Stimulated activated CD8-positive, alpha-beta memory T cell treated with anti-CD3 and anti-CD28 coated beads, Interleukin-7, amount 100 ng/mL, for 1 hour (primary cell): ENCODE measurements around the gene OTULIN.

ENCODE experiments used
- DNase-seq, 2 donors: peaks; one replicate each; pipeline ENCODE4 v3.0.0-alpha.2; 2020; ENCODE audit warnings: low read depth in 2 of 2

OTULIN gene

DNA sequence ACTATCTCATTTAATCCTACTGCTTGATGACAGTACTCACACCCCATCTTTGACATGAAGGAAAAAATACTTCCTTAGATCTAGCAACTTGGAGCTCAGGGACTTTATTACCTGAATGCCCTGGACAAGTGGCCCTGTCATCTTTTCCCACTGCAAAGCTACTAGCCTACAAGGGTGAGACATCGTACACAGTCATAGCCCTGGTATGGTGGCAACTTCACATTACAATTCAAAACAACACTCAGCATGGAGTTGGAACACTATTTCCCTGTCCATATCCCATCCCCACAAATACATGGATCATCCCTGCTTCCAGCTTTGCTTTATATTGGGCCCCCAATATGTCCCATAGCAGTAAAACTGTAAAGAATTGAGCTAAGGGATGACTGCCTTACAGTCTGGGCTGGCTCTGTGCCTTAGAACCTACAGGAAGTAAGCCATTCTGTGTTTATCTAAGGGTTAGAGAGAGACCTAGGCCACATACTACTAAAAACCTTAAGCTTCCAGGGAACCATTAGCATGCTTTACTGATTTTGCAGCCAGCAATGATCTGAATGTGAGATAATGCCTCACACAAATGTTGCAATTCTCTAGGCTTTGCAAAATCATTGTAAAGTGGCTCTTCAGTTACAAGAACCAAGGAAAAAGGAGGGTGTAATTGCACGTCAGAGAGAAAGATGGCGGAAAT, 55.9 kb downstream of the OTULIN start:
- DNase-seq, result no peak

DNA sequence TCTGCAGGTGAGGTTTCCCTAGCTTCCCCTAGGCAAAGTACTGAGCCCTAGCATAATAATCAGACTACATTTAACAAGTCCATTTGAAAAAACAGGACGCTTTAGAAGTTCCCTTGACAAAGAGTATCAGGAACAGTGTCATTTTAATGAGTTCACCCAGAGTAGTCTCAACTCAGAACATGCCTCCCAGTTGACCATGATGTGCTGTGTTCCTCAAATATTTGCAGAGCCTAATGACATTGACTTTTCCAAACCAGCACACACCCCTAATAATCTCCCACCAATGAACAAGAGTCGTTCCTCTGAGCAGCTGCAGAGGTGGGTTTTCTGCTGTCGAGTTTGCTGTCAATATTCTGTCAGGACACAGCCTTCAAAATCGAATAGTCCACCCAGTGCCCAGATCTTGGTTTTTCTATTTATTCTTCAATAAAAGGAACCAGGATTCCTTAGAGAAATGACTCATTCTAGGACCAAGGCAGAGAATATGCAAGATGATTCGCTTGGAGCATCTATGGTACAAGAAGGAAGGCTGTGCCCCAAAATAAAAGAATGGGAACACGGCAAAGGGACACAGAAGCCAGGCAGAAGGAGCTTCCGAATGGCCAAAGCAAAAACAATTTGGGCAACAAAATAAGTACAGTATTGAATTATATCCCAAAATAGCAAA, 57.6 kb downstream of the OTULIN start:
- DNase-seq, result no peak

DNA sequence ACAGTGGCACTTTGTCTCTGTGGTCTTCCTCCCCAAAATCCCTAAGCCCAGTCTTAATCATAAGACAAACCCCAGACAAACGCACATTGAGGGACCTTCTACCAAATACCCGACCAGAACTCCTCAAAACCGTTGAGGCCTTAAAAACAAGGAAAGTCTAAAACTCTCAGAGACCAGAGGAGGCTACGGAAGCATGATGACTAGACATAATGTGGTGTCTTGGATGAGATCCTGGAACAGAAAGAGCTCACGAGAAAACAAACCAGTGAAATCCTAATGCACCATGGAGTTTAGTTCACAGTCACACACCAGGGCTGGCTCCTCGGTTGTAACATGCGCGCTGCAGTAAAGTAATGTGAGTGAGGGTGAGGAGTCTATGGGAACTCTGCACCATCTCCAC, 58.4 kb downstream of the OTULIN start:
- DNase-seq, result no peak

DNA sequence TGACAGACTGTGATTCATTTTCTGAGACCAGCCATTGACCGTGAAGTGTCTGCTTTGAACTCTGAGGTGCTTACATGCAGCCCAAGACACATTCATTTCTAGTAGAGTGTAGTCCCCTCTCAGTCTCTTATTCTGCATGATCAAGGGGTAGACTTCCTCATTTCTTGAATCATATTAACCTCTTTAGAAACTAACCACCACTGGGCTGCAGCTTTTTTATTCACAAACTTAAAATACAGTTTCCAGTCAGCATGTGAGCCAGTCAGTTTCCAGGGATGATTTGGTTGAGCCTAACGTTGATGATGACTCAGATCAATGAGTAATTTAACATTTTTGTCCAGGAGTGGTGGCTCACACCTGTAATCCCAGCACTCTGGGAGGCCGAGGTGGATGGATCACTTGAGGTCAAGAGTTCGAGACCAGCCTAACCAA, 59.2 kb downstream of the OTULIN start:
- DNase-seq, result no peak

DNA sequence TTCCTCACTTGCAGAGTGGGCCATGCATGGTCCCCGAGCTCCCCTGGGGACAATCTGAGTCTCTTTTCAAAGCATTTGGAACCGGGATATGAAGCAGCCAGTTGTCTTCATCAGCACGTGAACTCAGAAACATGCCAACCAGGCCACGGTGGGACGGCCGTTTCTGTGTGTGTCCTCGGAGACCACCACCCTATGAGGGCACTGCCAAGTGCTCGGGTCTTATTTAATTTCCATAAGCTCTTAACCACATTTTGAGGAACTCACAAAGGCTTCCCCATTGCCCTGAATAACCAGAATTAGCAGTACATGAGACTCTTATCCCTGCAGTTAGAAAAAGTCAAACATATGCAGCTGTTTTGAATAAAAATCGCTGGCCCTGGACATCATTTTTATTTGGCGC, 60.1 kb downstream of the OTULIN start:
- no peak for DNase-seq

DNA sequence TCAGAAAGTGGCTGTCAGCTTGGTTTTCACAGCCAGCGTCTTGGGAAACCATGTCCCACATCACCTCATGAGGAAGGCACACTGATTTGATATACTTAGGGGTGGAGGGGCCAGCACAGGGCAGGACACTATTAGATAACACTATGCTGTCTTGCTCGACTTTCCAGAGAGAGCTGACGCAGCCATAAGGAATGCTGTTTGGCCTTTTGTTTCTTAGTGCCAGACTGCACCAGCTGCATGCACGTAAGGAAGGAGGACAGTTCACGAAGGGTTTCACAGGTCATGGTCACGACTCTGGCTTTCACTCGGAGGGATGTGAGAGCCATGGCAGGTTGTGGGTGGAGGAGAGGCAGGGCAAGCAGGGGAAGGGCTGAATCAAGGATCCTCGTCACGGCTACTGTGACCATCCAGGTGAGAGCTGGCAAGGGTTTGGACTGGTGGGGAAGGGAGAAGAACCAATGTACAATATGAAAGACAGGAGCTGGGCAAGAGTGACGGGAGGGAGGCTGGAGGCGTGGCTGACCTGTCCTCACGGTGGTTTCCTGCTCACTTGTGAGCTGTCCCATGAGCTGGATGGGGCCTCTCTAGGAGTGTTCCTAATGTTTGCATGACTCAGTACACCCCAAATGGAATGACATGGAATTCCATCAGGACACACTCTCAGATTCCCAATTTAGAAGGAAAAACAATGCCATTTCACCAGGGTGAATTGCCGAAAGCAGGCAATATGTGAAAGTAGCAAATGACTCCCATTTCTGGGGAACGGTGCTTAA, 61.7 kb downstream of the OTULIN start:
- DNase-seq, result no peak

DNA sequence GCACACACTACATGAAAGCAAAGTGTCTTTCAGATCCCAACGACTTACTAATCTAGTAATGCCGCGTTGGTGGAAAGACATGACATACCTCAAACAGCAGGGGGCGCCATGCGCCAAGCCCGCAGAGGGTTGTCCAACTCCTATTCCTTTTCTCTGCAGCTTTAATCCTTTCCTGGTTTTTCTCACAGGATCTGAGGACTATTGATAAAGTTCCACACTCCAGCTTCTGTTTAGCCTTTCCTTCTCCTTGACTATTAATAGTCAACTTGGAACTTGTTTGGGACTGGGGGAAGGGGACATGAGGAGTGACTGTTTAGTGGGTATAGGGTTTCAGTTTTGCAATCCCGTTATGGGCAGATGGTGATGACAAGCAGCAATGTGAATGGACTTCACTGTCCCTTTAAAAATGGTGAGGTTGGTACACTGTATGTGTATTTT, 62.9 kb downstream of the OTULIN start:
- peak; percentile 34 to 57 for DNase-seq

DNA sequence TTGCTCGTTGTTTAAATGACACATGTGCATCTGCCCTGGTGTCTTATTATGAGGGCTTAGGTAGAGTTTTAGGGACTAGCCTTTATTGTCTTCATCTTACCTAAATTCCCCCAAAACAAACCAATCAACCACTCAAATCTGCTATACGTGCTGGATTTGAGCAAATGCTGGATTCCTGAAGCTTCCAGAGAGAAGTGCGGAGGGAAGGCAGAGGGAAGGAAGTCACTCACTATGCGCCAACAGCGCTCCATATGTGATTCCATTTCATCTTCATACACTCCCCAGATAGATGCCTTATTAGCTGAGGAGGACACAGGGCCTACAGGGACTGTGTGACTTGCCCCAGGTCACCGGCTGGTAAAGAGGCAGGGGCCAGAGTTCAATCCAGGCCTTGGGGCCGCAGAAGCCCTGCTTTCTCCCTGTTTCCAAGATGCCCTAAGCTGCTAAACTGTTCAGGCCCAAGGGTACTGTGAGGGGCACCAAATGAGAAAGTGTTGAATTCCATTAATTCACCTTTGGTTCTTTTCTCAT, 63.5 kb downstream of the OTULIN start:
- no peak for DNase-seq

DNA sequence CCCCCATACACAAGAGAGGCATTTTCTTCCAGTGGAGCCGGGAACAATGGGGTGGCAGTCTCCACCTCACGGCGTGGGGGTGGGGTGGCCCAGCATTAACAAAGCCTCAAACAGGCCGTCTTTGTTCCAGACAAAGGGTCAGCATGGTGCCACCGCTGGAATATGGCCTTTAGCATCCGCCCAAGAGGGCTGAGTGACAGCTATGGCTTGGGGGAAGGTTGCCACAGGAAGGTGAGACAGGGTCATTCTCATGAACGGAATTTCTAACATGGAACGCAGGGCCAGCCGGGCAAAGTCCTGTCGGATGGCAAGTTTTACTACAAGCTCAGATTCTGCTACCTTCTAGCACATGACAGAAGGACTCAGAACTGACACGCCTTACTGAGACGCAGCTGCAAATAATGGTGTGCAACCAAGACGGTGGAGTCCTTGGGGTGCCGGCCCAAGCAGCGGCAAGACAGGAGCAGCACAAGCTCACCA, 64.0 kb downstream of the OTULIN start:
- no peak for DNase-seq

DNA sequence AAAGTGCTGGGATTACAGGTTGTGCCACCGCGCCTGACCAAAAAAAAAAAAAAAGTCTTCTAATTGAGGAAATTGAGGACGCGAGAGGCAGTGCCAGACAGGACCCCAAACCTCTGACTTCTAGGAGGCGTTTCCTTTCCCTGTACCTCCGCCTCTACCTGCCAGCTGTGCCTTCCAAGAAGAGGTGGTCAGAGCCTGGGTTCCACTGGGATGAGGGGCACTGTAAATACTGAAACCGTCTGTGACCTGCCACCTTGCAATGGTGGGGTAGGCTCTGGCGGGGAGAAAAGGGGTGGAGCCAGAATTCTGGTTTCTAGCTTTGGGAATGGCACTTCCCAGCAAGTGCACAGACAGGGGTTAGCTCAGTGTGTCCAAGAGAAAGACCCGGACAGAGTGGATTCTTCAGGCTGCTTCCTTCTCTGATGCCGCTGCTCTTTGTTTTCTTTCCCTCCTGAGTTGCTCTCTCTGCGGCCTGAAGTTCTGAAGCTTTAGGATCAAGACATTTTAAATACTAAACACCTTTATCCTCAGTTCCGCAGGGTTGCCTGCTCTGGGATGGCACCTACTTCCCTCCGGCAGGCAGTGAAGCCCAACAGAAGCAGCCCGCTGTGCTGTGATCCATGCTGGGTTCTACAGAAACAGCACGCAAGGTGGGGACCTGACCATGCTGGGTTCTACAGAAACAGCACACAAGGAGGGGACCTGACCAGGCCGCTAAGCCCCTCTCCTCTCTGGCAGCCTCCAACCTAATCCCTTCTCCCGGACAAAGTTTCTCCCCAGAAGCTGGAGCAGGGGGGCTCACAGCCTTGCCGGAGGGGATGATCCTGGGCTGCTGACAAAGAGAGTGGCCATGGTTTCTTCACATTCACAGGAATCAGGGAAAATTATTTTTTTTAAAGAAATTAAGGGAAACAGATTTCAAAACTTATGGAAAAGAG, 65.2 kb downstream of the OTULIN start:
- no peak for DNase-seq

DNA sequence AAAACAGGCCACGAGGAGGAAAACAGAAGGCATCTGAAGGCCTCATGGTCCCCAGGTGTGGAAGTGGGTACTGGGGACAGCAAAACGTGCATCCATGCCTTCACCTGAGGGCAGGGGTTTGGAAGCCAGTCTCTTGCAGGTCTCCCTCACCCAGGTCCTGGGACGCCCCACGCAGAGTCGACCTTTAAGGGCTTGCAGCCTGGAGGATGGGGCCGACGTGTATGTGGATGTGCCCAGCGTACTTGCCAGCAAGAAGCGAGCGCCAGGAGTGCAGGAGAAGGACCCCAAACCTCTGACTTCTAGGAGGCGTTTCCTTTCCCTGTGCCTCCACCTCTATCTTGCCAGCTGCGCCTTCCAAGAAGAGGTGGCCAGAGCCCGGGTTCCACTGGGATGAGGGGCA, 65.9 kb downstream of the OTULIN start:
- no peak for DNase-seq

DNA sequence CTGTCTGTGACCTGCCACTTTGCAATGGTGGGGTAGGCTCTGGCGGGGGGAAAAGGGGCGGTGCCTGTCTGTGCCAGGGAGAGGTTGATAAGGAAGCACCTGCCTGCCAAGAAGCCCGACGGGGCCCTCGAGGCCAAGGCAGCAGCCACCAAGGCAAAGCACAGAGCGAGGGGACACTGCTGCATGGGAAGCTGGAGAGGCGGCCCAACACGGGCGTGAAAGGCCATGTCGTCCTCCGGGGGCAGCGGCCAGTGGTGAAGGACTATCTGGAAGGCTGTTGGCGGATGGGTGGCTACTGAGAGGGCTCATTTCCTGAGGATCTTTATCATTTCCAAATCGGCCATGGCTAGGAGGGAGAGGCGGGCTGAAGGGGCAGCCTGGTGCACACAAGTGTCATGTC, 66.4 kb downstream of the OTULIN start:
- DNase-seq, result no peak

DNA sequence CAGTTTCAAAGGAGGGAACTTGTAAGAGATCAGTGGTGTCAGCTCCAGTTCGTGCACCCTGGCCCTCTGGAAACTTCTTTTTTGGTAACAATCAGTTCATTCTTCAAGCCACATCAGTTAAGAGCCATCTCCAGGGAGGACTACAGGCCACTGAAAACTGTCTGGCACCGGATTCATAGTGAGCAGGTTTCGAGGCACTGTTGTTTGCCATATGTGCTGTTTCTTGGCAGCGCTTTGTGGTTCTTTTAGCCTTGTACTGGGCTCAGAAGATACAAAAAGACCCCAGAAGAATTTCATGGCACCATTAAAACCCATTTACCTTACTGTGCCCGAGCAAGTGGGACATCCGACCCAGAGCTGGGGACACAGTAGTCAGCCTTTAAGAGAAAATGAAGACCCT, 68.5 kb downstream of the OTULIN start:
- DNase-seq, result no peak

DNA sequence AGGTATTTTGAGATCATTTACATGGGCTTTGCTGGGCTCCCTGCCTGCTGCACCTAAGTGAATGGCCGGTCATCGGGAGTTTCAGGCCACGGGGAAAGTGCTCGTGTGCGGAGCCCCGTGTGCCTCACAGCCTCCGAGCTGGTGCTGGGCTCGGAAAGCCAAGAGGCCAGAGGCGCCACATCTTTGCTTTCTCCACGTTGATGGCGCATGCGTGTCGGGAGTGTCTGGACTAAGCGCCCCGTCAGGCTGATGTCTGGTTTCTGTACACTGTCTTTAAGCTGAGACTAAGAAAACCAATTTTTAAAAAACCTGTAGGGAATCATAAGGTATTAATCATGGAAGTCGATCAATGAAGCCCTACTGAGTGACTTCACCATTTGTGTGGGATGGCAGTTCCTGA, 69.1 kb downstream of the OTULIN start:
- DNase-seq, result no peak

DNA sequence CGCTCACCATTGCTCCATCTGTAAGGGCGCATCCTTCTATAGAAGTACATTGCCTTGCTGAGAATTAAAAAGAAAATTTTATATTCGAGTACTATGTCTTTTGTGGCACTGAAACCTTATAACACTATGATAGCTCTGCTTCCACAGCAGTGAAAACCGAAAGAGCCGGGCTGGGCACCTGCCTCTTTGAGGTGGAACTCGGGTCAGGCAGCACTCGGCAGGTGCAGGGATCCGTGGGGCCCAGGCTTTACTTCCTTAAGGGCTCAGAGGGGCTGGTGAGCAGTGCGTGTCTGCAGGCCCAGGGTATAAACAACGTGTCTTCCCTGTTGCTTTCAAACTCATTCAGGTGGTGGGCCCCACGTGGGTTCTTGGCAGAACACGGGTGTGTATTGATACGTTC, 69.9 kb downstream of the OTULIN start:
- DNase-seq, result no peak

DNA sequence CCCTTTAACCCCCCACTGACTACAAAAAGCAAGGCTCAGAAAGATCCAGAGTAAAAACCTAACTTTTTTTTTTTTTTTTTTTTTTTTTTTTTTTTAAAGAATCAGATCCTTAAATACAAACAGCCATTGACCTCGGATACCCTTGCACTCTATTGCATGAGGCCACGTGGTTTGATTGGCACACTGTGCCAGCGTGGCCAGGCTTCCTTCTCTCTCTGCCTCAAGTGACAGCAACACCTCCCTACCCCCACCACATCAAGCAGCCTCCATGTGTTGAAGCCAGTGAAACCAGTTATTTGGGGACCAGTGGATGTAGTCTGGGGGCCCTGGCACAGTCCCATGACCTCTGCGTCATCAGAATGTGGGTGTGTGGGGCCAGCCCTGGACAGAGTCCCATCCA, 71.4 kb downstream of the OTULIN start:
- no peak for DNase-seq

DNA sequence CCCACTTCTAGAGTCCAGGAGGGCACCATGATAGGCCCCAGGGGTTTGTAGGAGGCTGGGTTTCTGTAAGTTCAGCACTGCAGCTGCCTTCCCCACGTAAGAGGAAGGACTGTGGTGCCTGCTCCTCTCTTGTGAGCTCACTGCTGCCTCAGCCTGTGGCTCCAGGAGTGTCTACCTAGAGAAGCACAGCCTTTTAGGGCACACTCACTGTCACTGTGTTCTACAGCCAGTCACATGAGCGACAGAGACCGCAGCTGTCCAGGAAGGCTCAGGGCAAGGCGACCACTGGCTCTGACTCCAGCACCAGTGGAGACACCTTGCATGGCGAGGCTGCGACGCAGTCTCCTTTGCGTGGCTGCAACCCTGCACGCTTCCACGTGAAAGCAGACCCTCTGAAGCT, 72.8 kb downstream of the OTULIN start:
- no peak for DNase-seq

DNA sequence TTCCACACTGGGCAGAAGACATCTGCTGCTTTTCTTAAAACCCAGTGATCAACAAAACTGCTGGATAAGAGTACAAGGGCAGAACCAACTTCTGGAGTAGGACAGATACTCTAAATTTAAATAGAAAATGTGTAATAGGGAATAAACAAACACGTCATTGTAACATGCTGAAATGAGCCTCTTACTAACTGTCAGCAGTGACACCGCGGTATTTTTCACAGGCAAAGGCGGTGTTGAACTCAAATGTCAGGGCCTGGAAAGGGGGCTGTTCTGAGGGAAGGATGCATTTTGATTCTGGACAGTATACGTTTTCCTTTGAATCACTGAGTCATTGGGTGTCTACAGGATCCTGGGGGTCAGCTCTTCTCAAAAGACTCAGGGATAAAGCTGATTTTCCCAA, 73.5 kb downstream of the OTULIN start:
- DNase-seq, result no peak

DNA sequence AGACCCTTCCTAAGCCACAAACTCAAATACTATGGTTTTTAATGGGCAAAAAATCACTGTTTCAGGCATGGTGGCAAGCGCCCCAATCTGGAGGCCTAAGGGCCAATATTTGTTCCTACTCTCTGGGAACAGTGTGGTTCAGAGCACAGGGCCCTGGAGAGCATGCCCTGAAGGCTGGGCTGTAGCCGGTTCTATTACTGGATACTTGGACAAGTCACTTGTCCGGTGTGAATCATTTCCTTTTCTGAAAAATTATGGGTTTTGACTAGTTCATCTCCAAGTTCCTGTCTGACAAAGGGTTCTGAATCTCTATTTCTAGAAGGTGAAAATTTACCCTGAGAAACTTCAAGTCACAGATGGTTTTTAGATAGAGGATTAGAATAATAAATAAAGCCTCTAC, 75.0 kb downstream of the OTULIN start:
- no peak for DNase-seq

DNA sequence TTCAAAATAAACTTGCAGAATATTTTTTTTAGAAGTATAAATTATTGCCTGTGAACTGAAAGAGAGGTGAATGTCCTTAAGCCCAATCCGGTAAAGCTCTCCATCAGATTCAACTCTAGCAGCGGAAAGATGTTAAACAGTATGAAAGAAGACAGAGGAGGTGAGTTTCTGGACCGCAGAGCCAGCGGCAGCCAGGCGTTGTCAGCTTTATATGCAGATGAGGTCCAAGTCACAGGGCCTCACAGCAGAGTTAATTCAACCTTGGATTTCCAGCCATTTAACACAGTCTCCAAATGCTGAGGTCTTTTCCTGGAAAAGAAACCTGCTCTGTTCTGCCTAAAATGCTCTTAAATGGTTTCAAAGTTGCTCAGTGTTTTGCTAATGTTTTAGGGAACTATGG, 75.5 kb downstream of the OTULIN start:
- DNase-seq, result no peak

DNA sequence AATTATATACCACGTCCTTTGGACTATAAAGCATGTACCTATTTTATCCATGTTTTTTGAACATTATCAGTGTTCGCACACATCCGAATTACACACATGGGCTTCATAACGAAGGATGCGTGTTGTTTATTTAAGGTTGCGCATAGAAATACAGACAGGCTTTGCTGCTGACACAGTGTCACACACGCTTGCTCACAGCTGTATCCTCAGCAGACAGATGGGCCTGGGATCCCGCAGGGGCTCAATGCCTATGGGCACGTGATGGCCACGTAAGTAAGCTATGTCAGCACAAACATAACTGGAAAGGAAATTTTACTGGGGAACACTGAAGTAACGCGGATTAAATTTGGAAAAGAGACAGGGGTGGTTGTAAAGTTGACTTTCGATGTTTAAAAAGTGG, 76.6 kb downstream of the OTULIN start:
- DNase-seq, result no peak
